Aorta (tissue), 5 donors: Measurements from ENCODE around the gene PTPRG. TPM values are rescaled to one million over a fixed set of nuclear protein-coding genes. Genes with fewer than 3 reads are reported as not detected.
"Not testable (repeated sequence)": the region's sequence is repeated elsewhere in the genome, so short reads cannot be mapped to it uniquely, and the experiment has no call there.

Experiments
- ATAC-seq: fragments of 200-7000 bp; cut with Tn5 transposase; one replicate; pipeline ENCODE4 v1.9.1; 2022; ENCODE audit warnings: moderate library complexity; ENCODE audit not compliant: low FRiP score
- DNase-seq, 2 donors: peaks; one replicate each; pipeline ENCODE4 v3.0.0-alpha.2; 2020
- H3K27ac ChIP-seq, 2 donors: one replicate each; pipeline ENCODE4 v1.5.1; 2013; ENCODE audit warnings: low read length in 2 of 2, mild to moderate bottlenecking in 2 of 2, moderate library complexity in 2 of 2, control low read depth in 1 of 2, inconsistent platforms in 1 of 2, low read depth in 1 of 2
- H3K27me3 ChIP-seq, 2 donors: one replicate each; pipeline ENCODE4 v1.6.1; 2013; ENCODE audit warnings: control low read depth in 1 of 2, low read length in 1 of 2, mild to moderate bottlenecking in 1 of 2, moderate library complexity in 1 of 2; ENCODE audit not compliant: insufficient read depth in 2 of 2, control insufficient read depth in 1 of 2
- H3K36me3 ChIP-seq, 2 donors: one replicate each; pipeline ENCODE4 v1.6.1; 2013; ENCODE audit warnings: control low read depth in 1 of 2, low read length in 1 of 2, mild to moderate bottlenecking in 1 of 2; ENCODE audit not compliant: insufficient read depth in 2 of 2, control insufficient read depth in 1 of 2
- H3K4me1 ChIP-seq, 2 donors: one replicate each; pipeline ENCODE4 v1.6.1; 2013; ENCODE audit warnings: low read length in 2 of 2, control low read depth in 1 of 2, mild to moderate bottlenecking in 1 of 2, moderate library complexity in 1 of 2; ENCODE audit not compliant: insufficient read depth in 2 of 2, control insufficient read depth in 1 of 2
- H3K4me3 ChIP-seq, 2 donors: one replicate each; pipeline ENCODE4 v1.5.1; 2013; ENCODE audit warnings: low read length in 2 of 2, control low read depth in 1 of 2, mild to moderate bottlenecking in 1 of 2
- H3K9me3 ChIP-seq: one replicate; pipeline ENCODE4 v1.6.1; 2013; ENCODE audit warnings: mild to moderate bottlenecking, low read length; ENCODE audit not compliant: control insufficient read depth
- WGBS, 2 donors: extraction: QIAGEN DNeasy Blood & Tissue Kit; methylation state at CpG; one replicate each; pipeline ENCODE4 v1.1.7; 2013; 5-methylcytosine and 5-hydroxymethylcytosine counted together
- intact Hi-C, 2 donors: fragments of 100-400 bp; cut with DNase I; formaldehyde crosslinking; loops; one replicate each; pipeline versions ENCODE4 v1.14.2 to v1.15.0; 2022
- polyA plus RNA-seq, 2 donors: library from polyadenylated mRNA; stranded (reverse); fragments of 200-250 nt; gene quantifications; one replicate each; pipeline ENCODE4 v1.2.3, GENCODE V29; 2013
- total RNA-seq, 2 donors: library from RNA; stranded (reverse); fragmentation: NEBNext Ultra II Directional; extraction: Animal tissue kit (Norgen Biotek cat#: 25700); gene quantifications; one replicate each; pipeline ENCODE4 v1.2.1, GENCODE V29; 2021
- donor health status: healthy with polysubstance abuse.
- donor health status: Bipolar disorder and iron deficiency.
- donor health status: DM: no; HTN: no; CAD: no.
- donor health status: DM: no; HTN: no; CAD: no.
- donor health status: DM: yes; HTN: yes; CAD: no.

The PTPRG gene
- total and polyA plus RNA-seq, 4 donors = 5.3 to 150 (median 52.4) TPM

DNA sequence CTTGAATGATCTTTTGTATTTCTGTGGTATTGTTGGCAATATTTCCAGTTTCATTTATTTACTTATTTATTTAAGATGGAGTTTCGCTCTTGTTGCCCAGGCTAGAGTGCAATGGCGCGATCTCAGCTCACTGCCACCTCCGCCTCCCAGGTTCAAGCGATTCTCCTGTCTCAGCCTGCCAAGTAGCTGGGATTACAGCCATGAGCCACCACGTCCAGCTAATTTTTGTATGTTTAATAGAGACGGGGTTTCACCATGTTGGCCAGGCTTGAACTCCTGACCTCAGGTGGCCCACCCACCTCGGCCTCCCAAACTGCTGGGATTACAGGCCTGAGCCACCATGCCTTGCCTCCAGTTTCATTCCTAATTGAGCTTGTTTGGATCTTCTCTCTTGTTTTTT lies 8.7 kb upstream of the PTPRG start:
- intact Hi-C loops, H3K27me3 ChIP-seq, H3K4me3 ChIP-seq, H3K36me3 ChIP-seq, H3K9me3 ChIP-seq, H3K27ac ChIP-seq, DNase-seq, H3K4me1 ChIP-seq, ATAC-seq: not testable (repeated sequence)
- 87 to 91% methylated on average over 8 of the region's 8 CpGs for WGBS, 2 donors

DNA sequence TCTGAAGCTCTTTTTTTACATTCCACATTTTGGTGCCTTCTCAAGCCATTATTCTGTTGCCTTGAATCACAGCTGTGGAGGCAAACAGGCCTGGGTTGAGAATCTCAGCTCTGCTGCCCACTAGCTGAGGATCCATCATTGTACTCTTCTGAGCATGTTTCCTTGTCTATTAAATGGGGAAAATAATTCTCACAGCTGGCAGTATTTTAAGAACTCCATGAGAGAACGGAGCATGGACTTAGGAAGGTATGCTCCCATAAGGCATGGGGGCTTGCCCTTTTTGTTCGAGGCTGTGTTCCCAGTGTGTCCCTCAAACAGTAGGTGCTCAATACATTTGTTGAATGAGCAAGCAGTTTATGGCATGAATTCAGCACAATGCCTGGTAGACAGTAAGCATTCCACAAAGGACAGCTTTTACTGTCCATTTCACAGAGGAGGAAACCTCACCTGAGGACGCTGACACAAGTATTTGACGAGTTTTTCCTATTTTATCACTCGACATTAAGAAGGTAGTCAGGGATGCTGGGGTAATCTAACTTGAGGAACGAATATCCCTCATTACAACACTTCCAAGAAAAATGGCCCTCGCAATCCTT lies 2.1 kb upstream of the PTPRG start:
- Histone ChIP-seq H3K4me3 (no peak overlapping the region), H3K9me3 (no peaks in the 10 kb centered on the region), H3K27ac (peak overlapping the region in 1 of 2 donors; percentile 58), H3K36me3 (no peaks in the 10 kb centered on the region), H3K4me1 (no peaks in the 10 kb centered on the region), H3K27me3 (no peaks in the 10 kb centered on the region)
- DNase-seq (no peak), ATAC-seq (no peak)
- 21 to 23% methylated on average over 7 of the region's 7 CpGs for WGBS, 2 donors
- intact Hi-C loops = no loop called here

DNA sequence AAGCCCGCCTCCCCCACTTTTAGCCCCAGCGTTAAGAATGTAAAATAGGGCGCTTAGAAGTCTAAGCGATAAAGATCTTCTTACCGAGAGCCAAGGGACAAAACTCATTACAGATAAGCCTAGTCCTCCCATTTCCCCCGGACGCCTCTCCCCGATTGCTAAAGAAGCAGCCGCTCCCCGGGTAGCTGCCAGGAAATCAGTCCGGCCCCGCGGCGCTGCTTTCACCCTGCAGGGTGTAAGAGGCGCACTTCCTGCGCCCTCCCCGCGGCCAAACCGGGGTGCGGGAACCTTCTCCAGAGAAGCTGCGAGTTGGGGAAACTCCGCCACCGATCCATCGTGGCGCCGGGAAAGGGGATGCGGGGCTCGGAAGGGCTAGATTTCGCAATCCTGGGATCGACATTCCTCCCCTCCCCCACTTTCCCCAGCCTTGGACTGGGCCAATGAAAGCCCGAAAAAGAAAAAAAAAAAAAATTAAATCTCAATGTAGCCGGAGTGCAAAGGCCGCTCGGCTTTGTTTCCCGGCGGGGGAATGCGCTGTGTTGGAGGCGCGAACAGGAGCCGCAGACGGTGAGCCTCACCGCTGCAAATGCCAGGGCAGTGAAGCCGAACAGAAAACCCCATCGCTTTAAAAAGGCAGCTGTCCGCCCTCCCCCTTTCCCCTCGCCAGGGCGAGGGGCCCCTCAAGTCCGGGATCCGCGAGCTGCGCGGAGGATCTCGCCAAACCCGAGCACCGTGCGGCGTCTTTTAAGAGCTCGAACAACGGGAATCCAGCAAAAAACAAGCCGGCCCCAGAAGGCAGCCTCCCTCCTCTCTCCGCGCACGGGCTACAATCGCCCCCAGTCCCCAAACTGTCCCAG lies 626 bp upstream of the PTPRG start:
- Histone ChIP-seq H3K27ac (peak overlapping the region; percentile 78 to 84), H3K4me3 (peak overlapping the region; percentile 51 to 97), H3K36me3 (no peaks in the 10 kb centered on the region), H3K9me3 (no peaks in the 10 kb centered on the region), H3K4me1 (no peaks in the 10 kb centered on the region), H3K27me3 (no peaks in the 10 kb centered on the region)
- peak; percentile 70 for ATAC-seq
- intact Hi-C loops = loop anchor here (2.0 to 10.0 kb wide), 8 partner anchors 262 to 627 kb away; partner anchors contain the start of gene FHIT (in 1 of the 2)
- 0% methylated on average over 63 to 64 of the region's 64 CpGs for WGBS, 2 donors
- peak; percentile 87 to 94 for DNase-seq

DNA sequence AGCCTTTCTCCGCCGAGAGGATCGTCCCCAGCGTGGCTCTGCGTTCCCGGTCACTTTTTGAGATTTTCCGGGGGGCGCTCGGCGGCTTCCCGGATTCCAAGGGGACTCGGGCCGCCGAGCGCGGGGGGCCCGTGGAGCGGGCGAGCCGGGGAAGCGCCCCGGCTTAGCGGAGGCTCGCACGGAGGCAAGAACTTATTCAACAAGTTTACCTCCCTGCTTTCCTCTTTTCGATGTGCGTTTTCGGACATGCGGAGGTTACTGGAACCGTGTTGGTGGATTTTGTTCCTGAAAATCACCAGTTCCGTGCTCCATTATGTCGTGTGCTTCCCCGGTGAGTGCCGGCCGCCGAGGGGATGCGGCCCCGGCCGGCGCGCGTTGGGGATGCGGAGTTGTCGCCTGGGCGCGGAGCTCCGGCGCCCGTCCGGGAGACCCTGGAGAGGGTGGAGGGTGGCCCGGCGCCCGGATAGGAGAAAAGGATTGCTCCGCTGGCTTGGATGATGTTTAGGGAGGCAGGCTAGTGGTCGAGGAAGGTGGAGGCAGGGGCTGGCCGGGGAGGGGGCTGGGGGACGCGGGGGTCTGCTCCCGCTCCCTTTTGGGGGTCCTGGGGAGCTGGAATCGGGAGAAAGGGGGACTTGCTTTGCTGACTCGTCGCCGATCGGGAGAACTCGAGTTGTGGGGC lies 810 bp downstream of the PTPRG start:
- DNase-seq (peak; percentile 54 to 80), ATAC-seq (no peak)
- no peaks in the 10 kb centered on the region for H3K36me3 ChIP-seq
- 0 to 1% methylated on average over 65 of the region's 65 CpGs for WGBS, 2 donors
- peak overlapping the region; percentile 48 to 89 for H3K27ac ChIP-seq
- H3K4me3 ChIP-seq = peak overlapping the region; percentile 97 to 99
- H3K4me1 ChIP-seq = no peaks in the 10 kb centered on the region
- no peaks in the 10 kb centered on the region for H3K27me3 ChIP-seq
- H3K9me3 ChIP-seq = no peaks in the 10 kb centered on the region
- intact Hi-C loops = loop anchor here (5.0 to 10.0 kb wide), 7 partner anchors 260 to 625 kb away; partner anchors contain the start of gene FHIT (in 1 of the 2)

DNA sequence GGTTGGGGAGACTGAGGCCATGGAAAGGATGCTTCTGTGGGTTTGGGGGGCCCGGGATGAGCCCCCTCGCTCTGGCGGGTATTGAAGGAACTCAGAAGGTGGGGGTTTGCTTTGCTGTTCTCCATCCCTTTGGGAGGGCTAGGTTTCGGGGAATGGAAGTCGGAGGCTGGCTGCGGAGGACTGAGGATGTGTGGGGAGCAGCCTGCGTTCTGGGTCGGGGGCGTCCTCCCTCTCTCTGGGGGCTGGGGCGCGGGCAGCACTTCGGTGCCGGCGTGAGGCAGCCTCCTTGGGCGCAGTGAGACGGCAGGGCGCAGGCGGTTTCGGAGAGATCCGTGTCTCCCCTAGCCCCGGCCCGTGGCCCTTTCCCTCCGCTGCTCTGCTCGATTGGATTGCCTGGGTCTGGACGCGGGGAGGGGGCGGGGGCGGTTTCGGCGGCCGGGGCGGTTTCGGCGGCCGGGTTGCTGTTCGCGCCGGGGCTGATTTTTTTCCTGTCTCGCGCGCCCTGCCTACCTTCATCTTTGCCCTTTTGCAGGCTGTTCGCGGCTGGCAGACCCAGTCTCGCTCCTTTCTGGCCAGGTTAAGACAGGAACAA lies 1.4 kb downstream of the PTPRG start:
- WGBS, 2 donors = 0 to 1% methylated on average over 38 to 44 of the region's 44 CpGs
- intact Hi-C loops = loop anchor here (5.0 to 10.0 kb wide), 7 partner anchors 259 to 624 kb away; partner anchors contain the start of gene FHIT (in 1 of the 2)
- ATAC-seq = no peak

DNA sequence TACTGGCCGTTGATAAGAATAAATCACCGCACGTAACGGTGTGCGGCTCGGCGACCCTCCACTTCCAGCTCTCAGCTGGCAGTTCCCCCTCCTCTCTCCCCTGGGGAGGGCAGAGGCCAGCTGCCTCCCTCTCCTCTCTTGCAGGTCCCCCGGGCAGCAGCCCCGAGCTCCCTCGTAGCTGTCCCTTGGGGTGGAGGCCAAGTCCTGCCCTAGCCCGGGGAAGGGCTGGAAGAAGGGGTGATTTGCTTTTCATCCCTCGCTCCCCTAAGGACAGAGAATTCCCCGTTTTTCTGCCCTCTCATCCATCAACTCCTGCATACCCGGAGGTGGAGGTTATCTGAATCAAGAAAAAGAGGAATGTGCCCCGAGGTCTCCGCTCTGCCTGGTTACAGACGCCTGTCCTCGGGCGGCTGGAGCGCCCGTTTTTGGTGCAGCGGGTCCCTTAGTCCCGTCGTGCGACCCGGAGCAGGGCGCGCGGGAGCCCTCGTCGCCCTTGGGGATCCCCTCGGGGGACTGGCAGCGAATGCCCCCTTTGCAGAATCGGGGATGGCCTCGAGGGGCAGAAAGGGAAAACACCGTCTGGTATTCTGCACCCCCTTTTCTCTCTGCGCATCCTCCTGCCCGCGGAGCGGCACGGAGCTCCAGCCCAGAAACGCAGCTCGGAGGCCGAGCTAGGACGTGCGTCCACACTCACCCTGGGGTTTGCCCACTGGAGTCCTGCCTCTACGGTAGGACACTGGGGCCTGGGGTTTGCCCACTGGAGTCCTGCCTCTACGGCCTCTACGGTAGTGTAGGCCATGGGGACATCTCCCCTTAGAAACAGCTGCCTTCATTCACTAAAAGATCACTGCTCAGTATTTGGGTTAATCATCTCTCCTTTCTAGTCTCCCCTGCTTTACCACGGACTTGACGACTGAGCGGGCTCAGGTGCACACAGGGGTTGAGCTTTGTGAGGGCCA lies 2.2 kb downstream of the PTPRG start:
- 1% methylated on average over 52 of the region's 52 CpGs for WGBS, 2 donors
- Histone ChIP-seq H3K36me3 (no peaks in the 10 kb centered on the region), H3K27ac (peak overlapping the region in 1 of 2 donors; percentile 43), H3K4me3 (peak overlapping the region; percentile 97 to 99), H3K4me1 (no peaks in the 10 kb centered on the region), H3K9me3 (no peaks in the 10 kb centered on the region), H3K27me3 (no peaks in the 10 kb centered on the region)
- ATAC-seq = no peak
- peak in 1 of 2 donors; percentile 50 for DNase-seq
- intact Hi-C loops = loop anchor here (2.0 to 10.0 kb wide), 8 partner anchors 259 to 625 kb away; partner anchors contain the start of gene FHIT (in 1 of the 2)

More for the DNA sequence above, 1.4 kb downstream of the PTPRG start:
- Histone ChIP-seq H3K4me3 (peak overlapping the region; percentile 97 to 99), H3K9me3 (no peaks in the 10 kb centered on the region), H3K27me3 (no peaks in the 10 kb centered on the region), H3K4me1 (no peaks in the 10 kb centered on the region), H3K36me3 (no peaks in the 10 kb centered on the region), H3K27ac (peak overlapping the region; percentile 25 to 48)
- DNase-seq = peak; percentile 49 to 83

DNA sequence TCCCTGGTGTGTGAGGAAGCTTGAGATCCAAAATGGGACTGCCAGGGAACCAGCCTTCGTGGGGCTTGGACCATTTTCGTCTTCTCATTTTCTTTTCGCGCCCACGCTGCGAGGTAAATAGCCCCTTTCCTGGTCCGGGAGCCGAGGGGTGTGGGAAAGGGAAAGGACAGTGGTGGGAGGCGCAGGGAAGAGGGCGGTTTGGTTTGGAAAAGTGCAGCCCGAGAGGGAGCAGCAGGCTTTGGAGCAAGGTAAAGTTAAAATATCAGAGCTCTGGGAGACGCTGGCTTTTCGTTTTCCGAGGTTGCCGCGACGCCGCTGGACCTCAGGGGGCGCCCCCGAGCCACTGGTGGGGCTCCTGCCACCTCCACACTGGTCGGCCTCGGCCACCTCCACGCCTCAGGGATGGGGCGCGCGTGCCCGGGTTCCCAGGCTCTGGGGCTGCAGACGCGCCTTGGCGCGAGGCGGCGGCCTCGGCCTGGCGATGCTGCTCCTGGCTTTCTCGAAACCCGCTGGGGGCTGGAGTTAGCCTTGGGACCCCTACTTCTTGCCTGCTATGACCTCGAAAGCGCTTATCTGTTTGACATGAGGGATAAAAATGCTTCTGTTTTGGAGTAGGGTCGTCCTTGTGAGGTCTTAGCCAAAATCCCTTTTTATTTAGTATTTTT lies 3.2 kb downstream of the PTPRG start:
- Histone ChIP-seq H3K4me1 (peaks cover 0 to 1% of the 10 kb centered on the region in 2 donors), H3K4me3 (peak overlapping the region; percentile 97 to 99), H3K36me3 (no peaks in the 10 kb centered on the region), H3K9me3 (no peaks in the 10 kb centered on the region), H3K27ac (peak overlapping the region in 1 of 2 donors; percentile 55), H3K27me3 (no peaks in the 10 kb centered on the region)
- 2% methylated on average over 40 of the region's 40 CpGs for WGBS, 2 donors
- ATAC-seq = peak; percentile 83
- intact Hi-C loops = loop anchor here (2.0 to 10.0 kb wide), 8 partner anchors 258 to 624 kb away; partner anchors contain the start of gene FHIT (in 1 of the 2)
- peak; percentile 86 to 95 for DNase-seq
